GM19324 (cell line): ENCODE results near the gene MYZAP.

Experiments
- ATAC-seq: cut with Tn5 transposase; IDR thresholded peaks from one replicate; pipeline ENCODE4 v1.9.1; 2021; ENCODE audit warnings: mild to moderate bottlenecking, moderate library complexity; ENCODE audit not compliant: unreplicated experiment, low FRiP score

The MYZAP gene

DNA sequence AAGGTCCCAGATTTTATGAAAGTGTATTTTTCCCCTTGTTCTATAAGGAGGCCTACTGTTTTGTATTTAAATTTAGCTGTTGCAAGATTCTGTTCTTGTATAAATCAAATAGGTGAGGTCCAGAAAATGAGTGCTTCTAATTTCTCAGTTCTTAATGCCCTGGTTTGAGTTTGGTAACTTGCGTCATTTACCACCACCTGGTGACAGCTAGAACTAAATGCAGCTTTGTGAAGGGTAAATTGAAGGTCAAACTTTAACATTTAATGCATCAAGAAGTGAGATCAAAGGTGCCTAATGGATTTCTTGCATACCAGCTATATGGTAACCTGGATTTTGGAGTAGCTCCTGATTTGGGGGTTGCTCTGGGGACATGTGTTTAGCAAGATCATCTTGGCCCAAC is 64.1 kb downstream of the MYZAP start:
- no peak for ATAC-seq

- ATAC-seq: no peak
These were observed 64.7 kb downstream of the MYZAP start for GRCh38 chr15:57656434-57656833.

DNA sequence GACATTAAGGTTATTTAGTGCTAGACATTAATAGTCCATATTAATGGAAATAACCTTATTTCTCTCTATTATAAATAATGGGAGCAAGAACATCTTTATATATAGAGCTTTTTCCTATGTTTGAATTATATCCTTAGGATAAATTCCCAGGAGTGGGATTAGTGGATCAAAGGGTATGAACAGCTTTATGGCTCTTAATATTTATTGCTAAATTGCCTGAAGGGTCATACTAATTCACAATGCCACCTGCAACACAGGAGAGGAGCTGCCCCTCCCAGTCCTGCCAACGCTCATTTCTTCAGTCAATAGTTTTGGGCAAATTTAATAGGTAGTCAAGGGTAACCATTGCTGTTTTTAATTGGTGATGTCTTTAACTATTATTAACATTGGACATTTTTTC is 65.9 kb downstream of the MYZAP start:
- no peak for ATAC-seq

DNA sequence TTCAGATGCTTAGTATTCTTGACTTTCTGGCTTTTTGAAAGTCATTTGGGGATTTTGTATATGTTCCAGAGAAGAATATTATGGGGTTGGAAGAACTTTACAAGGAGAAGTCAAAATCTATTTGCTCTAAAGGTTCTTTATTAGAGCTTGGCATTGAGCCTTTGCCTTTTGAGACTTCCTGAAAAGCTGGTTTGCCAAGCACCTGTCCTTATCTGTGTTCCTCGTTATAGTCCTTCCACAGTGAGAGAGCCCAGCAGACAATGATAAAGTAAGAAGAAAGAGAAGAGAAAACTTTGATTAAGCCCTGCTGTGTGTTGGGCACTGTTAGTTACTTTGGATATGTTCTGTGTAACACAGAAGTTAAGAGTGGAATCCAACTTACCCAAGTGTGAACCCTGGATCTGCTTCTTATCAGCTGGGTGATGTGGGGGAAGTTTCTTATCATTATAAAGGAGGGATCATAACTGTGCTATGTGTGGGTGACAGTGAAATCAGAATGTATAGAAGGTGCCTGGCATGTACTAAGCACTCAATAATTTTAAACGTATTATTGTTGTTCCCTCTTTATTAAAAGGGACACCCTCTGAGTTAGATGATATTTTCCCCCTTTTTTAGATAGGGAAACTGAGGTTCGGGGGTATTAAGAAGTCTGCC is 70.5 kb downstream of the MYZAP start:
- ATAC-seq: no peak

DNA sequence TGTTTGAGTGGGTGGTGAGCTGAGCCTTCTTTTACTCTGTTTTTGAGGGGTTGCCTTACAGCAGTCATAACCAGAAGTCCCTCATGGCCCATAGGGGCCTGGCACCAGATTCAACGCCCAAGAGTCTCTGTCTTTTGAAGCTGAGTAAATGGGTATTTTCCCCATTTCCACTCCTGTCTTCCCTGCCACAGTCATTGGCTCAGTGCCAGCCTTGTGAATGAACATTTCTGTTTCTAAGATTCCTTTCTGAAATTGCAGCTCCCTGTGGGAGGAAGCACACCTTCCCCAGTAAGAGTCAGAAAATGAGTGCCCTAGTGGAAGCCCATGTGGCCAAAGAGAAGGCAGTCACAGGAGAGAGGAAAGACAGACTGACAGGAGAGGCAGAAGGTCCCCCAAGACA is 71.1 kb downstream of the MYZAP start:
- ATAC-seq: no peak

DNA sequence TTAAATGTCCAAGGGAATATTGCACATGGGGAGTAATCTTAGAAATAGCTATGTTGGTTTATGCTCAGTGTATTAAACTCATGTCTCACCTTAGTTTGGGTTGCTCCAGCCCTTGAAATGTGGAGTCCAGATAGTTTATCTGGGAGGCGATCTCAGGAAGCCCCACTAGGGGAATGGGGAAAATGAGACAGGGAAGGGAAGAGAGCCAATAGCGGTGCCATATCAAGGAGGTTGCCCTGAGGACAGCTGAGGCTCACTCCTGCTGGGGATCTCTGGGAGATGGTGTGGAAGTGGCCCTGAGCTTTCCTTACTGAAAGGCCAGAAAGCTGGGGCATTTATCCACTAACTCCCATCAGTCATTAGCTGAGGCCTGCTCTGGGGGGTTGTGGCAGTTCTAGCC is 71.6 kb downstream of the MYZAP start:
- no peak for ATAC-seq

GRCh38 chr15:57665194-57665593 is 73.5 kb downstream of the MYZAP start:
- ATAC-seq: no peak

DNA sequence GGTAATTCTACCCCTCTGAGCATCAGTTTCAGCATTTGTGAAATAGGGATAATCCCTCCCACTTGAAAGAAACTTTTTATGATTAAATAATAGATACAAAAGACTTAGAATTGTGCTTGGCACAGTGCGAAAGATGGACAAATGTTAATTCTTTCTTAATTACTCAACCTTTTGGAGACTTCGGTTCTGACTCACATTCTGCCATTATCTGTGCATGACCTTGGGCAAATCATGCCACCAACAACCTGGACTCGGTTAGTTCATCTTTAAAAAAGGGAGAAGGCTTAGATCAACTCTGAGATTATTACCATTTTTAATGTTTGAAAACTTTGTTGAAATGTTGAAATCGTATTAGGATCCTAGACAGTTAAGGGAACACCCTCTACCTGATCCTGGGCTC is 74.2 kb downstream of the MYZAP start:
- no peak for ATAC-seq

- no peak for ATAC-seq
These were observed 75.6 kb downstream of the MYZAP start for GRCh38 chr15:57667171-57667849.

GRCh38 chr15:57668016-57668415 is 76.3 kb downstream of the MYZAP start:
- ATAC-seq: no peak

- no peak for ATAC-seq
These were observed 79.9 kb downstream of the MYZAP start for GRCh38 chr15:57671636-57672035.

DNA sequence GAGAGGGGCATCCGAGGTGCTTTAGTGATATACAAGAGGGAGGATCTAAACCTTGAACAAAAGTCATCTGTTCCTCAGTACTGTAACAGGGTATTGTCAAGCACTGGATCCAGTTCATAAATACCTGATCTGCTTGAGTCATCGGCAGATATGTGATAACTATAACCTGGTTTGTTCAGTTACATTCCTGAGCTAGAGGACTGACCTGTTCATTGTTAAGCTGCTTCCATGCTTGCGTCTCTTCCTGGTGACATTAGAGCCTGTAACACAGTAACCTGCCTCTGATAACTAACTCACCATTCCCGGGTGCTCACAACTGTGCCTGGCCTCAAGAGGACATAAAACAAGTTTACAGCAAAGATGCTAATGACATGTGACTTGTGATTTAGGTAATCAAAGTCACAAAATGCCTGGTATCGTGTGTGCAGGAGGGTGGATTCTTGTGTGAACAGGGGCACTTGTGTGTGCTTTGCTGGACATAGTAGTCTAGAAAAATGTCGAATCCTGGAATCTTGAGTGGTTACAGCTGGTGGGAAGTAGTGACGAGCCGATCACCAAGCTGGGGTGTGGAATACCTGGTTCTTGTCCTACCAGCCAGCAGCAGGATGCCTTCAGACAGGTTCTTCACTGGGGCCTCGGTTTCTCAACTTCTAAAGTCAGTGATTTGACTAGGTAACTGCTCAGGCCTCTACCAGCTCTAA is 83.9 kb downstream of the MYZAP start:
- no peak for ATAC-seq

- ATAC-seq: no peak
These were observed 84.9 kb downstream of the MYZAP start for GRCh38 chr15:57676585-57676984.

DNA sequence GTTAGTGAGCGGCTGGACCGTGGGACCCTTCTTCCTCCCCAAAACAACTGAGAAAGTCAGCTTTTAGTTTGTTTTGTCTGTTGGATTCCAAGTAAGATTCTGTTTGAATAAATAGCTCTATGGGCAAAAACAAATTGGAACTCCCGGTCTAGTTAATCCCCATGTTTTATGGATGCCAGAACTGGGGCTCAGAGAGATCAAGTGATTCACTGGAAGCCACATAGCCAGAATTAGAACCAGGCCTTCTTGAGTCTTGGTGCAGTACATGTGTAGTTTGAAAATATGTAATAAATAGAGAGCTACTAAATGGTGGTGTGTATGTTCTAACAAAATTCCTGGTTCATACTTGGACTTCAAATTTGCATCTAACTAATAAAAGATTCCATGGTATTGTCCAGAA is 85.5 kb downstream of the MYZAP start:
- ATAC-seq: no peak

- no peak for ATAC-seq
These were observed 88.3 kb downstream of the MYZAP start for GRCh38 chr15:57680021-57680420.

DNA sequence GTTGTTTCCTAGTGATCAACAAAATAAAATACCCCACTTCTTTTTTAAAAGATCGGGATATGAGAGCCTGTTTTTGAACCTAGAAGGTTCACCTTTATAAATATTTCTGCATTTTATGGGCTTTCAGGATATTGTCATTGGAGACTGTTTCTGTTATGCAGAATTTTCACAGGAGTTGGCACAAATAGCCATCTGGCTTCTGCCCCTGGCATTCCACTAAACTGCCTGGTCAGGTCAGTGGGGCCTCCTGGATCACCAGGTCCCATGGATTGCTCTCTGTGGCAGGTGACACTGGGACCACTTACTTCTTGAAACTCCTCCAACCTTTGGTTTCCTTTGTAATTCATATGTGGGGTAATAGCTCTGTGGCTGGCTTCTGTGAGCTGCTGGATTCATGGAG is 89.3 kb downstream of the MYZAP start:
- ATAC-seq: no peak

GRCh38 chr15:57683481-57683880 is 91.8 kb downstream of the MYZAP start:
- no peak for ATAC-seq

- ATAC-seq: no peak
These were observed 92.9 kb downstream of the MYZAP start for GRCh38 chr15:57684491-57685151.

- ATAC-seq: no peak
These were observed 93.8 kb downstream of the MYZAP start for GRCh38 chr15:57685306-57686095.

DNA sequence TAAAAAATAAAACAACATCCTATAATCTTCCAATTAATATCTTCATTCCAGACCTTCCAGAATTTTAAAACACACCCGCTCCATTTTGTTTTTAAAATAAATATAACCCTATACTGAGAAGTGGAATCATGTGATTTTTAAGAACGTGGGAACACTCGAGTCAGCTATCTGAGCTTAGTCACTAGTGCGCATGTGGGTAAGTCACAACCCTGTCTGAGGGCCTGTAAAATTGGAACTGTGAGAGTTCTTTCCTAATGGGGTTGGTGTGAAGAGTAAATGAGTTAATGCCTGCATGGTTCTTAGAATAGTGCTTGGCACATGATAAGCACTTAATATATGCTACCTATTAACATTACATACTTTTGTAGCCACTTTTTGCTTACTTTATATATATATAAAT is 95.0 kb downstream of the MYZAP start:
- no peak for ATAC-seq
